ENCODE data around the gene KRT80. TPM values are rescaled to one million over a fixed set of nuclear protein-coding genes. Genes with fewer than 3 reads are reported as not detected.

Gene KRT80
- total and polyA plus RNA-seq, 8 donors = 4.8 to 18.3 (median 8.6) TPM

- Histone ChIP-seq H3K9me3 (no peaks in the 10 kb centered on the region), H3K4me3 (no peak overlapping the region), H3K36me3 (no peaks in the 10 kb centered on the region), H3K27me3 (no peaks in the 10 kb centered on the region), H3K4me1 (peaks cover 9 to 22% (median 19%) of the 10 kb centered on the region in 3 donors), H3K27ac (peak overlapping the region; percentile 2 to 73 (median 40))
- peak in 3 of 4 donors; percentile 47 to 69 (median 50) for ATAC-seq
- peak in 5 of 6 donors; percentile 59 to 74 (median 65) for DNase-seq
- intact Hi-C loops (cut with DNase I) = no loop called here
- no peak for FAIRE-seq
- TF ChIP-seq, protein P1, sequence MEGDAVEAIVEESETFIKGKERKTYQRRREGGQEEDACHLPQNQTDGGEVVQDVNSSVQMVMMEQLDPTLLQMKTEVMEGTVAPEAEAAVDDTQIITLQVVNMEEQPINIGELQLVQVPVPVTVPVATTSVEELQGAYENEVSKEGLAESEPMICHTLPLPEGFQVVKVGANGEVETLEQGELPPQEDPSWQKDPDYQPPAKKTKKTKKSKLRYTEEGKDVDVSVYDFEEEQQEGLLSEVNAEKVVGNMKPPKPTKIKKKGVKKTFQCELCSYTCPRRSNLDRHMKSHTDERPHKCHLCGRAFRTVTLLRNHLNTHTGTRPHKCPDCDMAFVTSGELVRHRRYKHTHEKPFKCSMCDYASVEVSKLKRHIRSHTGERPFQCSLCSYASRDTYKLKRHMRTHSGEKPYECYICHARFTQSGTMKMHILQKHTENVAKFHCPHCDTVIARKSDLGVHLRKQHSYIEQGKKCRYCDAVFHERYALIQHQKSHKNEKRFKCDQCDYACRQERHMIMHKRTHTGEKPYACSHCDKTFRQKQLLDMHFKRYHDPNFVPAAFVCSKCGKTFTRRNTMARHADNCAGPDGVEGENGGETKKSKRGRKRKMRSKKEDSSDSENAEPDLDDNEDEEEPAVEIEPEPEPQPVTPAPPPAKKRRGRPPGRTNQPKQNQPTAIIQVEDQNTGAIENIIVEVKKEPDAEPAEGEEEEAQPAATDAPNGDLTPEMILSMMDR (IDR thresholded peaks at IDR 0.05) = no peak
- 49 to 51% methylated on average over 18 to 19 of the region's 19 CpGs for WGBS, 2 donors
These were observed 11.5 kb upstream of the KRT80 start for GRCh38 chr12:52203079-52203921.

- WGBS, 2 donors = 76 to 77% methylated on average over 18 of the region's 18 CpGs
- intact Hi-C loops (cut with DNase I) = no loop called here
- TF ChIP-seq, protein P1 (IDR thresholded peaks at IDR 0.05) = no peak
These were observed 10.7 kb upstream of the KRT80 start for GRCh38 chr12:52202361-52203078.

GRCh38 chr12:52201451-52201839, 9.6 kb upstream of the KRT80 start:
- 43 to 58% methylated on average over 3 of the region's 3 CpGs for WGBS, 2 donors
- no peak overlapping the region for H3K27ac ChIP-seq
- H3K4me1 ChIP-seq = peaks cover 17 to 20% (median 18%) of the 10 kb centered on the region in 3 donors
- no peak overlapping the region for H3K4me3 ChIP-seq
- FAIRE-seq (no peak), ATAC-seq (no peak), DNase-seq (peak in 1 of 6 donors; percentile 16)
- TF ChIP-seq, protein P1 (IDR thresholded peaks at IDR 0.05) = no peak
- H3K27me3 ChIP-seq = no peaks in the 10 kb centered on the region
- intact Hi-C loops (cut with DNase I) = no loop called here
- no peaks in the 10 kb centered on the region for H3K9me3 ChIP-seq
- no peaks in the 10 kb centered on the region for H3K36me3 ChIP-seq

More at GRCh38 chr12:52202361-52203078, 10.7 kb upstream of the KRT80 start:
- Histone ChIP-seq H3K36me3 (no peaks in the 10 kb centered on the region), H3K9me3 (no peaks in the 10 kb centered on the region), H3K4me3 (no peak overlapping the region), H3K4me1 (peaks cover 14 to 23% (median 21%) of the 10 kb centered on the region in 3 donors), H3K27ac (peak overlapping the region in 3 of 4 donors; percentile 2 to 73 (median 65)), H3K27me3 (no peaks in the 10 kb centered on the region)
- DNase-seq (peak in 2 of 6 donors; percentile 21 to 51), ATAC-seq (peak in 1 of 4 donors; percentile 18), FAIRE-seq (no peak)

DNA sequence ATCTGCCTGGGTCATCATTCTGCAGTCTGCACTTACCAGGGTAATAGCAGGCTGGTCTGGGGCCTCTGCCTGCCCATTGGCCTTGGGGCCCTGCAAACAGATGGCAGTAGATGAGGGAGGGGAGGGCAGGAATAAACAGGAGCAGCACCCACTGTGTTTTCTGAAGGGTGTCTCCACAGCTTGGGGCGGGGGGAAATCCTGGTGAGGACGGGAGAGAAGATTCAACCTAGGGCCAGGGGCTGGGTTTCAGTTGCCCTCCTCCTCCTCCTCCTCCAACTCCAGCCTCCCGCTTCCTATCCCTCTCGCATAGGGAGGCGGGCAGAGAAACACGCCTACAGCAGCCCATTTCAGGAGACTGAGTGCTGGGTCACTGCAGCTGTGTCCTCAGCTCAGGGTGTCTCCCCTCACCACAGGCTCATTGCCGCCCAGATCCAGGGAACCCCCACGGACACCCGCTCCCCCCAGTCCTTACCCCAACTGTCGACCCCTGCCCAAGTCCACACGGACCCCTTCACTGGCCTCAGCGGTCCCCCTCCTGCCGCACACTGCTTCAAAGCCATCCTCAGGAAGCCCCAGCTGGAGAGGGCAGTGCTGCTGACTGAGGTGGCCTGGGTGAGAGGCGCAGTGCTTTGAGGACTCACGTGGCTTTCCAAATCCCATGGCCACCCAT, 9.1 kb upstream of the KRT80 start:
- peaks cover 17 to 20% (median 18%) of the 10 kb centered on the region in 3 donors for H3K4me1 ChIP-seq
- TF ChIP-seq, protein P1 (IDR thresholded peaks at IDR 0.05) = no peak
- WGBS, 2 donors = 89 to 92% methylated on average over 15 of the region's 15 CpGs

More for the DNA sequence above, 9.1 kb upstream of the KRT80 start:
- intact Hi-C loops (cut with DNase I) = no loop called here
- H3K4me3 ChIP-seq = no peak overlapping the region
- ATAC-seq = no peak
- DNase-seq = peak in 1 of 6 donors; percentile 17
- no peaks in the 10 kb centered on the region for H3K36me3 ChIP-seq
- H3K9me3 ChIP-seq = no peaks in the 10 kb centered on the region
- no peak for FAIRE-seq
- H3K27me3 ChIP-seq = no peaks in the 10 kb centered on the region
- no peak overlapping the region for H3K27ac ChIP-seq

All from pancreas (tissue), 10 donors.